ENCODE data around the gene NUTF2.

DNA sequence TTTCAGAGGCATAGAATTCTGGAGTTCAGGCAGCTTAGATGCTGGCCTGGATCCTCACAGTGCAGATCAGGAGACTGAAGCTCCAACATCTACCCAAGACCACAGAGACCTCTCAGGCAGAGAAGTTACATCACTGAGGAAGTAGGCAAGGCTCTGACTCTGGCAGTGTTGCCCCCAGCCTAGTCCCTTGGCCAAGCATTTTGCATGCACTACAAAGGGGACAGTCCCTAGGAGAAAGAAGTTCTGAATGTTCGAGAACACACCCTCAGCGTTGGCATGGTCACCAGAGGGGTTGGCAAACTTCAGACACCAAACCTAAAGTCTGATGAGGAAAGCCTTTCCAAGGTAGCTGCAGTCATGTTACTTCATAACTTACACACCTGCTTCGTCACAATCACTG is 42.8 kb upstream of the NUTF2 start:
- TF ChIP-seq POLR2A (IDR thresholded peaks at IDR 0.05) = no peak
- TF ChIP-seq, protein P1, sequence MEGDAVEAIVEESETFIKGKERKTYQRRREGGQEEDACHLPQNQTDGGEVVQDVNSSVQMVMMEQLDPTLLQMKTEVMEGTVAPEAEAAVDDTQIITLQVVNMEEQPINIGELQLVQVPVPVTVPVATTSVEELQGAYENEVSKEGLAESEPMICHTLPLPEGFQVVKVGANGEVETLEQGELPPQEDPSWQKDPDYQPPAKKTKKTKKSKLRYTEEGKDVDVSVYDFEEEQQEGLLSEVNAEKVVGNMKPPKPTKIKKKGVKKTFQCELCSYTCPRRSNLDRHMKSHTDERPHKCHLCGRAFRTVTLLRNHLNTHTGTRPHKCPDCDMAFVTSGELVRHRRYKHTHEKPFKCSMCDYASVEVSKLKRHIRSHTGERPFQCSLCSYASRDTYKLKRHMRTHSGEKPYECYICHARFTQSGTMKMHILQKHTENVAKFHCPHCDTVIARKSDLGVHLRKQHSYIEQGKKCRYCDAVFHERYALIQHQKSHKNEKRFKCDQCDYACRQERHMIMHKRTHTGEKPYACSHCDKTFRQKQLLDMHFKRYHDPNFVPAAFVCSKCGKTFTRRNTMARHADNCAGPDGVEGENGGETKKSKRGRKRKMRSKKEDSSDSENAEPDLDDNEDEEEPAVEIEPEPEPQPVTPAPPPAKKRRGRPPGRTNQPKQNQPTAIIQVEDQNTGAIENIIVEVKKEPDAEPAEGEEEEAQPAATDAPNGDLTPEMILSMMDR (IDR thresholded peaks at IDR 0.05) = no peak

Data from thyroid gland (tissue), 4 donors.